Measurements from ENCODE around the gene CXADR. TPM values are rescaled to one million over a fixed set of nuclear protein-coding genes. Genes with fewer than 3 reads are reported as not detected.
"Not testable (repeated sequence)": the region's sequence is repeated elsewhere in the genome, so short reads cannot be mapped to it uniquely, and the experiment has no call there.

CXADR gene
- total RNA-seq, 1 experiment from 2014 or later = 152 TPM

DNA sequence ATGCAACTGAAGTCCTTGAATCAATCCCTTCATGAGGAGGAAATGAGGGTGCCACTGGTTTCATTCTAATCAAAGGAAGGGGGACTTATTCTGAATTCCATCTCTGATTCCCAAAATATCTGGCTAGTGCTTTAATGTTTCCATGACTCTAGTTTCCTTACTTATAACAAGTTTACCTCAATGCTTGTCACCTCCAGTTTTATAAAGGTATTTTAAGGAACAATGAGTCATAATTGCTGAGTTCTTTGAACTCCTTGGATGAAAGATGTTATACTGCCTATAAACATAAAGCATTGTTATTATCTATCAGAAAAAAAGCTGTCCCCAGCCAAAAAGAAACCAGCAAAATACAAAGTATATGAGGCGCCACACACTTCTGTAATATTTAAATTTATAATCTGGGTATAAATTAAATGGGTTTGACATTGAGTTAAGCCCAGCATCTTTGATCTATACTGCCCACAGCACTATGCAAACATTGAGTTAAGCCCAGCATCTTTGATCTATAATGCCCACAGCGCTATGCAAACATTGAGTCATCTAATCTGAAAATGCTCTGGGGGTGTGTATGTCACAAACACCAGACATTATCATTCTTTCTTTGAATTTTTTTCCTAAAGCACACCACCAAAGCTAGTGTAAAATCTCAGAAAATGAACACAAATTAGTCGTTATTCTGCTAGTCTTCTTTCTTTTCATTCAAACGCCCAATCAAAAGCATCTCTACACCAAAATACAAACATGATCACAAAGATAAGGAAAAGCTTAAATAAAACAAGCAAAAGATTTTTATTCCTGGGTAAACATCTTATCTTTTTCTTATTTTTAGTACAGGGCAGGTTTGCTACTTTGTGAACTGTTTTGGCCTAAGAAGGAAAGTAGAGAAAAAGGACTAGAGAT lies 11.5 kb upstream of the CXADR start:
- Mint-ChIP-seq H3K27me3 (ENCODE audit: low read depth) (no peaks in the 10 kb centered on the region; the same call in 1 of the 2 replicates), H3K36me3 (ENCODE audit: insufficient read depth in 1 of 3, low read depth in 3 of 3) (peaks cover 3 to 12% (median 8%) of the 10 kb centered on the region in 3 experiments; a peak in 6 of 7 replicates), H3K4me1 (no peaks in the 10 kb centered on the region), H3K27ac (no peak overlapping the region), H3K9me3 (peaks cover 8 to 12% of the 10 kb centered on the region in 2 experiments), H3K4me3 (no peak overlapping the region)
- TF ChIP-seq, protein P1, sequence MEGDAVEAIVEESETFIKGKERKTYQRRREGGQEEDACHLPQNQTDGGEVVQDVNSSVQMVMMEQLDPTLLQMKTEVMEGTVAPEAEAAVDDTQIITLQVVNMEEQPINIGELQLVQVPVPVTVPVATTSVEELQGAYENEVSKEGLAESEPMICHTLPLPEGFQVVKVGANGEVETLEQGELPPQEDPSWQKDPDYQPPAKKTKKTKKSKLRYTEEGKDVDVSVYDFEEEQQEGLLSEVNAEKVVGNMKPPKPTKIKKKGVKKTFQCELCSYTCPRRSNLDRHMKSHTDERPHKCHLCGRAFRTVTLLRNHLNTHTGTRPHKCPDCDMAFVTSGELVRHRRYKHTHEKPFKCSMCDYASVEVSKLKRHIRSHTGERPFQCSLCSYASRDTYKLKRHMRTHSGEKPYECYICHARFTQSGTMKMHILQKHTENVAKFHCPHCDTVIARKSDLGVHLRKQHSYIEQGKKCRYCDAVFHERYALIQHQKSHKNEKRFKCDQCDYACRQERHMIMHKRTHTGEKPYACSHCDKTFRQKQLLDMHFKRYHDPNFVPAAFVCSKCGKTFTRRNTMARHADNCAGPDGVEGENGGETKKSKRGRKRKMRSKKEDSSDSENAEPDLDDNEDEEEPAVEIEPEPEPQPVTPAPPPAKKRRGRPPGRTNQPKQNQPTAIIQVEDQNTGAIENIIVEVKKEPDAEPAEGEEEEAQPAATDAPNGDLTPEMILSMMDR (conservative IDR thresholded peaks at IDR 0.05) = no peak
- Histone ChIP-seq H4K20me1 (ENCODE audit: control insufficient read depth, insufficient read depth, insufficient read length) (no peaks in the 10 kb centered on the region), H3K56ac (ENCODE audit: insufficient read length, low read depth, low read length) (no peak overlapping the region), H3K27ac (ENCODE audit: insufficient read length, low read depth, low read length) (no peak overlapping the region), H3K23ac (ENCODE audit: insufficient read length, low read depth, low read length) (no peak overlapping the region), H3K79me1 (ENCODE audit: insufficient read depth, low read depth, low read length, poor library complexity, severe bottlenecking) (no peaks in the 10 kb centered on the region), H4K5ac (ENCODE audit: insufficient read length, low read depth, low read length) (no peak overlapping the region), H3K4me1 (ENCODE audit: insufficient read depth, low read length) (no peaks in the 10 kb centered on the region), H3K23me2 (ENCODE audit: insufficient read length, low read depth, low read length, poor library complexity, severe bottlenecking) (no peaks in the 10 kb centered on the region), H4K91ac (ENCODE audit: insufficient read length, low read depth, low read length) (no peak overlapping the region), H3K4me2 (ENCODE audit: insufficient read depth, insufficient read length, low read length) (no peak overlapping the region), H3K18ac (ENCODE audit: insufficient read length, low read depth, low read length) (no peak overlapping the region), H2BK20ac (ENCODE audit: low read depth, low read length, poor library complexity, severe bottlenecking) (no peak overlapping the region), H3K4ac (ENCODE audit: low read depth, low read length) (no peak overlapping the region), H3K14ac (ENCODE audit: insufficient read depth, low read length) (no peak overlapping the region), H3K9me3 (ENCODE audit: control insufficient read depth, low read depth, low read length) (no peaks in the 10 kb centered on the region), H3K9ac (ENCODE audit: extremely low read depth, insufficient read length, low read length) (no peak overlapping the region), H3K27me3 (ENCODE audit: insufficient read depth, low read length) (no peaks in the 10 kb centered on the region), H2BK15ac (ENCODE audit: low read depth, low read length) (no peak overlapping the region), H2BK120ac (ENCODE audit: low read depth, low read length, poor library complexity, severe bottlenecking) (no peak overlapping the region), H2BK12ac (ENCODE audit: insufficient read length, low read depth, low read length) (no peak overlapping the region), H2BK5ac (ENCODE audit: insufficient read length, low read length) (no peak overlapping the region), H2AFZ (ENCODE audit: low read length) (no peak overlapping the region), H3T11ph (ENCODE audit: low read length) (no peak overlapping the region), H4K8ac (replicated peaks; ENCODE audit: insufficient read length, low read depth, low read length) (no peak overlapping the region), H2AK5ac (ENCODE audit: insufficient read length, low read length) (no peak overlapping the region), H3K79me2 (ENCODE audit: insufficient read depth, low read length) (no peaks in the 10 kb centered on the region)
- WGBS (ENCODE audit: extremely low coverage, insufficient read length, low lambda C conversion rate) = no CpG with 5 or more reads among the region's 4 CpGs
- DNase-seq = no peak

DNA sequence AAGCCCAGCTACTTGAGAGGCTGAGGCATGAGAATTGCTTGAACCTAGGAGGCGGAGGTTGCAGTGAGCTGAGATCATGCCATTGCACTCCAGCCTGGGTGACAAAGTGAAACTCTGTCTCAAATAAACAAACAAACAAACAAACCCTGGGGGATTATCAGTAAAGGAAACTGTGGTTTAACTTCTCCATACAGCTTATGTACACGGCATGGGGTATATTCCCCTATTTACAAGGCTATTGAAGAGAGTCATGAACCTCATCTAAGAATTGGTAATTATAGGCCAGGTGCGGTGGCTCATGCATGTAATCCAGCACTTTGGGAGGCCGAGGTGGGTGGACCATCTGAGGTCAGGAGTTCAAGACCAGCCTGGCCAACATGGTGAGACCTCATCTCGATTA lies 9.9 kb upstream of the CXADR start:
- H4K91ac ChIP-seq (ENCODE audit: insufficient read length, low read depth, low read length); H3K9ac ChIP-seq (ENCODE audit: extremely low read depth, insufficient read length, low read length); H2AFZ ChIP-seq (ENCODE audit: low read length); H3K79me1 ChIP-seq (ENCODE audit: insufficient read depth, low read depth, low read length, poor library complexity, severe bottlenecking); H3K27me3 Mint-ChIP-seq (ENCODE audit: low read depth); H4K8ac ChIP-seq (replicated peaks; ENCODE audit: insufficient read length, low read depth, low read length); H3K27ac ChIP-seq (ENCODE audit: insufficient read length, low read depth, low read length); H3K4me1 ChIP-seq (ENCODE audit: insufficient read depth, low read length); H2BK120ac ChIP-seq (ENCODE audit: low read depth, low read length, poor library complexity, severe bottlenecking); H3K27me3 ChIP-seq (ENCODE audit: insufficient read depth, low read length); H2BK15ac ChIP-seq (ENCODE audit: low read depth, low read length); H2AK5ac ChIP-seq (ENCODE audit: insufficient read length, low read length); H3K4ac ChIP-seq (ENCODE audit: low read depth, low read length); H3K23me2 ChIP-seq (ENCODE audit: insufficient read length, low read depth, low read length, poor library complexity, severe bottlenecking); H3K4me2 ChIP-seq (ENCODE audit: insufficient read depth, insufficient read length, low read length); H4K20me1 ChIP-seq (ENCODE audit: control insufficient read depth, insufficient read depth, insufficient read length); H3K4me1 Mint-ChIP-seq; H3T11ph ChIP-seq (ENCODE audit: low read length); H3K9me3 ChIP-seq (ENCODE audit: control insufficient read depth, low read depth, low read length); H3K14ac ChIP-seq (ENCODE audit: insufficient read depth, low read length); H3K4me3 Mint-ChIP-seq; H2BK12ac ChIP-seq (ENCODE audit: insufficient read length, low read depth, low read length); H2BK20ac ChIP-seq (ENCODE audit: low read depth, low read length, poor library complexity, severe bottlenecking); H4K5ac ChIP-seq (ENCODE audit: insufficient read length, low read depth, low read length); H3K23ac ChIP-seq (ENCODE audit: insufficient read length, low read depth, low read length); H3K18ac ChIP-seq (ENCODE audit: insufficient read length, low read depth, low read length); H3K56ac ChIP-seq (ENCODE audit: insufficient read length, low read depth, low read length); H3K79me2 ChIP-seq (ENCODE audit: insufficient read depth, low read length); H3K27ac Mint-ChIP-seq; DNase-seq; H2BK5ac ChIP-seq (ENCODE audit: insufficient read length, low read length): not testable (repeated sequence)
- H3K9me3 Mint-ChIP-seq = peaks cover 11 to 12% of the 10 kb centered on the region in 2 experiments
- peaks cover 3 to 17% (median 8%) of the 10 kb centered on the region in 3 experiments; a peak in 6 of 7 replicates for H3K36me3 Mint-ChIP-seq (ENCODE audit: insufficient read depth in 1 of 3, low read depth in 3 of 3)
- WGBS (ENCODE audit: extremely low coverage, insufficient read length, low lambda C conversion rate) = no CpG with 5 or more reads among the region's 5 CpGs

All from H9 (cell line).